ENCODE measurements around the gene JARID2. TPM values are rescaled to one million over a fixed set of nuclear protein-coding genes. Genes with fewer than 3 reads are reported as not detected.

Gene JARID2
- total RNA-seq, 1 donor from 2014 or later = 65.6 TPM

- Mint-ChIP-seq H3K27ac (no peak overlapping the region), H3K4me1 (ENCODE audit: low read depth) (peaks cover 40% of the 10 kb centered on the region)
- TF ChIP-seq CTCF (IDR thresholded peaks at IDR 0.05; ENCODE audit: unreplicated experiment) = no peak
Measured at GRCh38 chr6:15340105-15340601, 94.3 kb downstream of the JARID2 start.

GRCh38 chr6:15340775-15341174 is 94.9 kb downstream of the JARID2 start:
- H3K9me3 Mint-ChIP-seq (ENCODE audit: low read depth) = no peaks in the 10 kb centered on the region
- no peaks in the 10 kb centered on the region for H3K36me3 Mint-ChIP-seq (ENCODE audit: insufficient read depth)
- TF ChIP-seq CTCF (IDR thresholded peaks at IDR 0.05; ENCODE audit: unreplicated experiment) = no peak
- H3K4me1 Mint-ChIP-seq (ENCODE audit: low read depth) = peaks cover 42% of the 10 kb centered on the region
- H3K27ac Mint-ChIP-seq = no peak overlapping the region
- H3K4me3 Mint-ChIP-seq (ENCODE audit: low read depth) = no peak overlapping the region
- H3K27me3 Mint-ChIP-seq = no peaks in the 10 kb centered on the region
- no peak for DNase-seq (ENCODE audit: low spot score, unreplicated experiment)

More at GRCh38 chr6:15340105-15340601, 94.3 kb downstream of the JARID2 start:
- DNase-seq (ENCODE audit: low spot score, unreplicated experiment) = no peak
- no peak overlapping the region for H3K4me3 Mint-ChIP-seq (ENCODE audit: low read depth)
- H3K9me3 Mint-ChIP-seq (ENCODE audit: low read depth) = no peaks in the 10 kb centered on the region
- H3K27me3 Mint-ChIP-seq = no peaks in the 10 kb centered on the region
- H3K36me3 Mint-ChIP-seq (ENCODE audit: insufficient read depth) = no peaks in the 10 kb centered on the region

GRCh38 chr6:15341311-15342001 is 95.6 kb downstream of the JARID2 start:
- Mint-ChIP-seq H3K27ac (no peak overlapping the region), H3K9me3 (ENCODE audit: low read depth) (no peaks in the 10 kb centered on the region), H3K27me3 (no peaks in the 10 kb centered on the region), H3K4me3 (ENCODE audit: low read depth) (no peak overlapping the region), H3K4me1 (ENCODE audit: low read depth) (peaks cover 43% of the 10 kb centered on the region), H3K36me3 (ENCODE audit: insufficient read depth) (no peaks in the 10 kb centered on the region)
- TF ChIP-seq CTCF (IDR thresholded peaks at IDR 0.05; ENCODE audit: unreplicated experiment) = no peak
- DNase-seq (ENCODE audit: low spot score, unreplicated experiment) = no peak

GRCh38 chr6:15342114-15342513 is 96.2 kb downstream of the JARID2 start:
- no peak for TF ChIP-seq CTCF (IDR thresholded peaks at IDR 0.05; ENCODE audit: unreplicated experiment)
- no peaks in the 10 kb centered on the region for H3K27me3 Mint-ChIP-seq
- no peak overlapping the region for H3K4me3 Mint-ChIP-seq (ENCODE audit: low read depth)
- no peak overlapping the region for H3K27ac Mint-ChIP-seq
- DNase-seq (ENCODE audit: low spot score, unreplicated experiment) = no peak
- H3K9me3 Mint-ChIP-seq (ENCODE audit: low read depth) = no peaks in the 10 kb centered on the region
- no peaks in the 10 kb centered on the region for H3K36me3 Mint-ChIP-seq (ENCODE audit: insufficient read depth)
- H3K4me1 Mint-ChIP-seq (ENCODE audit: low read depth) = peaks cover 38% of the 10 kb centered on the region

- TF ChIP-seq CTCF (IDR thresholded peaks at IDR 0.05; ENCODE audit: unreplicated experiment) = no peak
- H3K4me1 Mint-ChIP-seq (ENCODE audit: low read depth) = peaks cover 30% of the 10 kb centered on the region
- no peaks in the 10 kb centered on the region for H3K27me3 Mint-ChIP-seq
- H3K9me3 Mint-ChIP-seq (ENCODE audit: low read depth) = no peaks in the 10 kb centered on the region
- H3K36me3 Mint-ChIP-seq (ENCODE audit: insufficient read depth) = no peaks in the 10 kb centered on the region
- no peak for DNase-seq (ENCODE audit: low spot score, unreplicated experiment)
- no peak overlapping the region for H3K27ac Mint-ChIP-seq
- no peak overlapping the region for H3K4me3 Mint-ChIP-seq (ENCODE audit: low read depth)
Measured at GRCh38 chr6:15343490-15344191, 97.8 kb downstream of the JARID2 start.

Data from progenitor cell of endocrine pancreas (in vitro differentiated cells).